HEK293T (cell line): ENCODE data around the gene DCTD.

ENCODE experiments used
- ARNT ChIP-seq: fragments of 450-650 bp; IDR thresholded peaks from 2 replicates; pipeline ENCODE4 v1.6.1; 2017; ENCODE audit warnings: mild to moderate bottlenecking
- BHLHE40 ChIP-seq: fragments of 450-650 bp; IDR thresholded peaks from 2 replicates; pipeline ENCODE4 v1.6.1; 2016; ENCODE audit warnings: mild to moderate bottlenecking, moderate library complexity, borderline replicate concordance
- FOXA1 ChIP-seq: fragments of 450-650 bp; IDR thresholded peaks from 2 replicates; pipeline ENCODE4 v1.6.1; 2016; ENCODE audit warnings: mild to moderate bottlenecking
- LEF1 ChIP-seq: fragments of 450-650 bp; IDR thresholded peaks from 2 replicates; pipeline ENCODE4 v1.6.1; 2017; ENCODE audit warnings: mild to moderate bottlenecking, borderline replicate concordance
- SP1 ChIP-seq: fragments of 450-650 bp; IDR thresholded peaks from 2 replicates; pipeline ENCODE4 v1.6.1; 2017
- TARDBP ChIP-seq: fragments of 450-650 bp; IDR thresholded peaks from 2 replicates; pipeline ENCODE4 v1.6.1; 2016
- TF ChIP-seq, protein P1 (sequence below): fragments of 450-650 bp; IDR thresholded peaks from 2 replicates; pipeline ENCODE4 v1.6.1; 2016

GRCh38 chr4:182875453-182876405 lies 41.5 kb downstream of the DCTD start:
- TF ChIP-seq BHLHE40: no peak
- no peak for TF ChIP-seq TARDBP
- TF ChIP-seq SP1: no peak
- TF ChIP-seq FOXA1: no peak
- TF ChIP-seq LEF1: no peak
- TF ChIP-seq, protein P1, sequence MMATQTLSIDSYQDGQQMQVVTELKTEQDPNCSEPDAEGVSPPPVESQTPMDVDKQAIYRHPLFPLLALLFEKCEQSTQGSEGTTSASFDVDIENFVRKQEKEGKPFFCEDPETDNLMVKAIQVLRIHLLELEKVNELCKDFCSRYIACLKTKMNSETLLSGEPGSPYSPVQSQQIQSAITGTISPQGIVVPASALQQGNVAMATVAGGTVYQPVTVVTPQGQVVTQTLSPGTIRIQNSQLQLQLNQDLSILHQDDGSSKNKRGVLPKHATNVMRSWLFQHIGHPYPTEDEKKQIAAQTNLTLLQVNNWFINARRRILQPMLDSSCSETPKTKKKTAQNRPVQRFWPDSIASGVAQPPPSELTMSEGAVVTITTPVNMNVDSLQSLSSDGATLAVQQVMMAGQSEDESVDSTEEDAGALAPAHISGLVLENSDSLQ: no peak
- no peak for TF ChIP-seq ARNT
